ENCODE results near the gene ZFYVE21. TPM values are rescaled to one million over a fixed set of nuclear protein-coding genes. Genes with fewer than 3 reads are reported as not detected.
A peak's percentile ranks its signal among the peaks of the same experiment; 100 is the strongest.

The ZFYVE21 gene
- total RNA-seq, 5 donors from 2014 or later (not counting 1 experiment from before 2014, with no cell fraction given), result 8.8 to 22.8 (median 22.1) TPM

- H3K4me1 Mint-ChIP-seq, result peaks cover 8 to 10% (median 9%) of the 10 kb centered on the region in 3 donors
- WGBS (ENCODE audit: insufficient coverage), result 96% methylated on average over 15 of the region's 15 CpGs
- H3K27ac Mint-ChIP-seq, result no peak overlapping the region
- no peaks in the 10 kb centered on the region for H3K9me3 Mint-ChIP-seq
- H3K4me3 ChIP-seq (ENCODE audit: control insufficient read depth in 1 of 2, extremely low read depth in 1 of 2, low read length in 1 of 2), result no peak overlapping the region
- H3K4me3 Mint-ChIP-seq, result no peak overlapping the region
- no peaks in the 10 kb centered on the region for H3K27me3 ChIP-seq (replicated peaks in 1 of 2; ENCODE audit: control insufficient read depth in 2 of 2, extremely low read depth in 1 of 2, insufficient read depth in 2 of 2, low read length in 1 of 2)
- no peak for ATAC-seq (replicated peaks in 1 of 4)
- H3K9me3 ChIP-seq, result no peaks in the 10 kb centered on the region
- H3K27me3 Mint-ChIP-seq, result no peaks in the 10 kb centered on the region
- H3K27ac ChIP-seq (ENCODE audit: low read length), result no peak overlapping the region
- peaks cover 20% of the 10 kb centered on the region for H3K36me3 Mint-ChIP-seq
- ChIA-PET CTCF (no interaction called here), POLR2A (no interaction called here)
- H3K4me1 ChIP-seq (ENCODE audit: control insufficient read depth in 1 of 2, extremely low read depth in 1 of 2, insufficient read depth in 2 of 2, low read length in 2 of 2), result peaks cover 3 to 12% of the 10 kb centered on the region in 2 experiments
- peaks cover 15 to 31% of the 10 kb centered on the region in 2 donors for H3K36me3 ChIP-seq (ENCODE audit: control insufficient read depth in 2 of 2, extremely low read depth in 1 of 2, insufficient read depth in 1 of 2, low read length in 1 of 2)
- no peak for DNase-seq
Observed at GRCh38 chr14:103743691-103744090, 28.1 kb downstream of the ZFYVE21 start.

GRCh38 chr14:103744621-103745395 lies 29.2 kb downstream of the ZFYVE21 start:
- no peak overlapping the region for H3K4me3 Mint-ChIP-seq
- no peak for DNase-seq
- POLR2A ChIA-PET, result no interaction called here
- Histone ChIP-seq H3K36me3 (ENCODE audit: control insufficient read depth in 2 of 2, extremely low read depth in 1 of 2, insufficient read depth in 1 of 2, low read length in 1 of 2) (peaks cover 9 to 28% of the 10 kb centered on the region in 2 donors), H3K27me3 (replicated peaks in 1 of 2; ENCODE audit: control insufficient read depth in 2 of 2, extremely low read depth in 1 of 2, insufficient read depth in 2 of 2, low read length in 1 of 2) (no peaks in the 10 kb centered on the region), H3K4me3 (ENCODE audit: control insufficient read depth in 1 of 2, extremely low read depth in 1 of 2, low read length in 1 of 2) (no peak overlapping the region), H3K27ac (ENCODE audit: low read length) (no peak overlapping the region), H3K9me3 (no peaks in the 10 kb centered on the region), H3K4me1 (ENCODE audit: control insufficient read depth in 1 of 2, extremely low read depth in 1 of 2, insufficient read depth in 2 of 2, low read length in 2 of 2) (peaks cover 6 to 15% of the 10 kb centered on the region in 2 experiments)
- CTCF ChIA-PET, result interaction anchor here in 1 of 2 donors (0.5 kb wide), 1 partner anchor 141 kb away, joined by 3 read pairs; no protein-coding TSS in a partner anchor
- no peaks in the 10 kb centered on the region for H3K9me3 Mint-ChIP-seq
- H3K36me3 Mint-ChIP-seq, result peaks cover 21% of the 10 kb centered on the region
- no peaks in the 10 kb centered on the region for H3K27me3 Mint-ChIP-seq
- WGBS (ENCODE audit: insufficient coverage), result 92% methylated on average over 14 of the region's 15 CpGs
- peaks cover 12 to 14% (median 13%) of the 10 kb centered on the region in 3 donors for H3K4me1 Mint-ChIP-seq
- no peak overlapping the region for H3K27ac Mint-ChIP-seq
- no peak for ATAC-seq (replicated peaks in 1 of 4)

- H3K4me1 ChIP-seq (ENCODE audit: control insufficient read depth in 1 of 2, extremely low read depth in 1 of 2, insufficient read depth in 2 of 2, low read length in 2 of 2), result peaks cover 6 to 15% of the 10 kb centered on the region in 2 experiments
- H3K9me3 ChIP-seq, result no peaks in the 10 kb centered on the region
- H3K36me3 ChIP-seq (ENCODE audit: control insufficient read depth in 2 of 2, extremely low read depth in 1 of 2, insufficient read depth in 1 of 2, low read length in 1 of 2), result peaks cover 9 to 22% of the 10 kb centered on the region in 2 donors
- ChIA-PET CTCF (no interaction called here), POLR2A (interaction anchor here in 1 of 2 donors (0.6 kb wide), 1 partner anchor 67 kb away, joined by 9 read pairs; no protein-coding TSS in a partner anchor)
- no peak overlapping the region for H3K27ac ChIP-seq (ENCODE audit: low read length)
- no peak overlapping the region for H3K4me3 Mint-ChIP-seq
- no peak overlapping the region for H3K27ac Mint-ChIP-seq
- H3K9me3 Mint-ChIP-seq, result no peaks in the 10 kb centered on the region
- ATAC-seq (replicated peaks in 1 of 4), result no peak
- H3K4me1 Mint-ChIP-seq, result peaks cover 12 to 16% (median 13%) of the 10 kb centered on the region in 3 donors
- H3K27me3 ChIP-seq (replicated peaks in 1 of 2; ENCODE audit: control insufficient read depth in 2 of 2, extremely low read depth in 1 of 2, insufficient read depth in 2 of 2, low read length in 1 of 2), result no peaks in the 10 kb centered on the region
- H3K36me3 Mint-ChIP-seq, result peaks cover 22% of the 10 kb centered on the region
- no peak for DNase-seq
- H3K4me3 ChIP-seq (ENCODE audit: control insufficient read depth in 1 of 2, extremely low read depth in 1 of 2, low read length in 1 of 2), result no peak overlapping the region
- H3K27me3 Mint-ChIP-seq, result no peaks in the 10 kb centered on the region
- 86% methylated on average over 5 of the region's 5 CpGs for WGBS (ENCODE audit: insufficient coverage)
Observed at GRCh38 chr14:103745424-103745823, 29.8 kb downstream of the ZFYVE21 start.

- ChIA-PET POLR2A (no interaction called here), CTCF (interaction anchor here in 1 of 2 donors (0.6 kb wide), 1 partner anchor 158 kb away, joined by 3 read pairs; no protein-coding TSS in a partner anchor)
- peaks cover 6 to 15% of the 10 kb centered on the region in 2 experiments for H3K4me1 ChIP-seq (ENCODE audit: control insufficient read depth in 1 of 2, extremely low read depth in 1 of 2, insufficient read depth in 2 of 2, low read length in 2 of 2)
- peaks cover 12 to 16% (median 13%) of the 10 kb centered on the region in 3 donors for H3K4me1 Mint-ChIP-seq
- H3K9me3 Mint-ChIP-seq, result no peaks in the 10 kb centered on the region
- H3K27me3 ChIP-seq (replicated peaks in 1 of 2; ENCODE audit: control insufficient read depth in 2 of 2, extremely low read depth in 1 of 2, insufficient read depth in 2 of 2, low read length in 1 of 2), result no peaks in the 10 kb centered on the region
- DNase-seq, result no peak
- WGBS (ENCODE audit: insufficient coverage), result 97% methylated on average over 10 of the region's 10 CpGs
- peaks cover 16% of the 10 kb centered on the region for H3K36me3 Mint-ChIP-seq
- no peak overlapping the region for H3K4me3 ChIP-seq (ENCODE audit: control insufficient read depth in 1 of 2, extremely low read depth in 1 of 2, low read length in 1 of 2)
- no peaks in the 10 kb centered on the region for H3K9me3 ChIP-seq
- ATAC-seq (replicated peaks in 1 of 4), result no peak
- H3K27ac Mint-ChIP-seq, result no peak overlapping the region
- no peak overlapping the region for H3K27ac ChIP-seq (ENCODE audit: low read length)
- H3K36me3 ChIP-seq (ENCODE audit: control insufficient read depth in 2 of 2, extremely low read depth in 1 of 2, insufficient read depth in 1 of 2, low read length in 1 of 2), result peaks cover 4 to 14% of the 10 kb centered on the region in 2 donors
- H3K4me3 Mint-ChIP-seq, result no peak overlapping the region
- H3K27me3 Mint-ChIP-seq, result no peaks in the 10 kb centered on the region
Observed at GRCh38 chr14:103746701-103747100, 31.1 kb downstream of the ZFYVE21 start.

- peaks cover 6 to 15% of the 10 kb centered on the region in 2 experiments for H3K4me1 ChIP-seq (ENCODE audit: control insufficient read depth in 1 of 2, extremely low read depth in 1 of 2, insufficient read depth in 2 of 2, low read length in 2 of 2)
- peaks cover 10% of the 10 kb centered on the region for H3K36me3 Mint-ChIP-seq
- ATAC-seq (replicated peaks in 1 of 4), result peak; percentile 96 to 100 (median 98)
- H3K27ac ChIP-seq (ENCODE audit: low read length), result peak overlapping the region; percentile 4
- peaks cover 0 to 10% of the 10 kb centered on the region in 2 donors for H3K36me3 ChIP-seq (ENCODE audit: control insufficient read depth in 2 of 2, extremely low read depth in 1 of 2, insufficient read depth in 1 of 2, low read length in 1 of 2)
- CTCF ChIA-PET, result no interaction called here
- H3K4me1 Mint-ChIP-seq, result peaks cover 12 to 16% (median 13%) of the 10 kb centered on the region in 3 donors
- H3K9me3 Mint-ChIP-seq, result no peaks in the 10 kb centered on the region
- no peaks in the 10 kb centered on the region for H3K27me3 Mint-ChIP-seq
- no peak overlapping the region for H3K4me3 ChIP-seq (ENCODE audit: control insufficient read depth in 1 of 2, extremely low read depth in 1 of 2, low read length in 1 of 2)
- POLR2A ChIA-PET, result no interaction called here
- no peaks in the 10 kb centered on the region for H3K9me3 ChIP-seq
- H3K27ac Mint-ChIP-seq, result peak overlapping the region; percentile 73 to 88
- peak overlapping the region in 1 of 3 donors; percentile 40 for H3K4me3 Mint-ChIP-seq
- 34% methylated on average over 4 of the region's 5 CpGs for WGBS (ENCODE audit: insufficient coverage)
- DNase-seq, result peak; percentile 26 to 74 (median 56)
- H3K27me3 ChIP-seq (replicated peaks in 1 of 2; ENCODE audit: control insufficient read depth in 2 of 2, extremely low read depth in 1 of 2, insufficient read depth in 2 of 2, low read length in 1 of 2), result no peaks in the 10 kb centered on the region
Observed at GRCh38 chr14:103748534-103748857, 32.9 kb downstream of the ZFYVE21 start.

GRCh38 chr14:103749452-103749851 lies 33.8 kb downstream of the ZFYVE21 start:
- POLR2A ChIA-PET, result no interaction called here
- no peaks in the 10 kb centered on the region for H3K9me3 ChIP-seq
- no peak overlapping the region for H3K27ac Mint-ChIP-seq
- DNase-seq (no peak), ATAC-seq (replicated peaks in 1 of 4) (no peak)
- no peak overlapping the region for H3K27ac ChIP-seq (ENCODE audit: low read length)
- CTCF ChIA-PET, result no interaction called here
- no peak overlapping the region for H3K4me3 Mint-ChIP-seq
- H3K4me3 ChIP-seq (ENCODE audit: control insufficient read depth in 1 of 2, extremely low read depth in 1 of 2, low read length in 1 of 2), result no peak overlapping the region
- H3K36me3 ChIP-seq (ENCODE audit: control insufficient read depth in 2 of 2, extremely low read depth in 1 of 2, insufficient read depth in 1 of 2, low read length in 1 of 2), result peaks cover 5 to 10% of the 10 kb centered on the region in 2 donors
- peaks cover 12 to 16% (median 13%) of the 10 kb centered on the region in 3 donors for H3K4me1 Mint-ChIP-seq
- H3K36me3 Mint-ChIP-seq, result peaks cover 10% of the 10 kb centered on the region
- H3K27me3 ChIP-seq (replicated peaks in 1 of 2; ENCODE audit: control insufficient read depth in 2 of 2, extremely low read depth in 1 of 2, insufficient read depth in 2 of 2, low read length in 1 of 2), result no peaks in the 10 kb centered on the region
- no CpG with 5 or more reads among the region's 5 CpGs for WGBS (ENCODE audit: insufficient coverage)
- peaks cover 6 to 15% of the 10 kb centered on the region in 2 experiments for H3K4me1 ChIP-seq (ENCODE audit: control insufficient read depth in 1 of 2, extremely low read depth in 1 of 2, insufficient read depth in 2 of 2, low read length in 2 of 2)
- H3K27me3 Mint-ChIP-seq, result no peaks in the 10 kb centered on the region
- H3K9me3 Mint-ChIP-seq, result no peaks in the 10 kb centered on the region

Measured in T-cell (primary cell).